H9 (cell line): ENCODE measurements around the gene TUT7. TPM values are rescaled to one million over a fixed set of nuclear protein-coding genes. Genes with fewer than 3 reads are reported as not detected.

Experiments
- DNase-seq: peaks from one replicate; pipeline ENCODE4 v3.0.0-alpha.2; 2017
- H2AFZ ChIP-seq: one replicate; pipeline ENCODE4 v1.6.1; 2013; ENCODE audit warnings: mild to moderate bottlenecking, low read length, control low read depth, moderate library complexity
- H2AK5ac ChIP-seq: 2 replicates; pipeline ENCODE4 v1.6.1; 2013; ENCODE audit warnings: low read length, control low read depth, mixed read lengths; ENCODE audit not compliant: insufficient read length
- H2BK120ac ChIP-seq: one replicate; pipeline ENCODE4 v1.6.1; 2013; ENCODE audit warnings: low read depth, mild to moderate bottlenecking, low read length, control low read depth, inconsistent platforms; ENCODE audit not compliant: poor library complexity, severe bottlenecking
- H2BK12ac ChIP-seq: 2 replicates; pipeline ENCODE4 v1.6.1; 2013; ENCODE audit warnings: low read length, control low read depth, mixed read lengths, low read depth; ENCODE audit not compliant: insufficient read length
- H2BK15ac ChIP-seq: 2 replicates; pipeline ENCODE4 v1.6.1; 2013; ENCODE audit warnings: low read depth, low read length, control low read depth
- H2BK20ac ChIP-seq: one replicate; pipeline ENCODE4 v1.6.1; 2013; ENCODE audit warnings: low read depth, mild to moderate bottlenecking, low read length, control low read depth, inconsistent platforms; ENCODE audit not compliant: poor library complexity, severe bottlenecking
- H2BK5ac ChIP-seq: 2 replicates; pipeline ENCODE4 v1.6.1; 2013; ENCODE audit warnings: low read length, control low read depth, mixed read lengths; ENCODE audit not compliant: insufficient read length
- H3K14ac ChIP-seq: 2 replicates; pipeline ENCODE4 v1.6.1; 2013; ENCODE audit warnings: low read length, control low read depth; ENCODE audit not compliant: insufficient read depth
- H3K18ac ChIP-seq: 2 replicates; pipeline ENCODE4 v1.6.1; 2013; ENCODE audit warnings: low read depth, mild to moderate bottlenecking, mixed read lengths, low read length, control low read depth; ENCODE audit not compliant: insufficient read length
- H3K23ac ChIP-seq: 2 replicates; pipeline ENCODE4 v1.6.1; 2013; ENCODE audit warnings: low read length, control low read depth, mixed read lengths, low read depth; ENCODE audit not compliant: insufficient read length
- H3K23me2 ChIP-seq: 2 replicates; pipeline ENCODE4 v1.6.1; 2013; ENCODE audit warnings: low read depth, mild to moderate bottlenecking, mixed read lengths, low read length, control low read depth; ENCODE audit not compliant: insufficient read length, poor library complexity, severe bottlenecking
- H3K27ac ChIP-seq: 2 replicates; pipeline ENCODE4 v1.5.1; 2013; ENCODE audit warnings: low read length, control low read depth, mixed read lengths, low read depth; ENCODE audit not compliant: insufficient read length
- H3K27me3 ChIP-seq: 2 replicates; pipeline ENCODE4 v1.6.1; 2013; ENCODE audit warnings: low read length, control low read depth, inconsistent platforms; ENCODE audit not compliant: insufficient read depth
- H3K4ac ChIP-seq: 2 replicates; pipeline ENCODE4 v1.6.1; 2013; ENCODE audit warnings: low read depth, mild to moderate bottlenecking, control low read depth, inconsistent platforms, low read length, moderate library complexity
- H3K4me1 ChIP-seq: 2 replicates; pipeline ENCODE4 v1.6.1; 2013; ENCODE audit warnings: low read length, control low read depth, inconsistent platforms; ENCODE audit not compliant: insufficient read depth
- H3K4me2 ChIP-seq: 2 replicates; pipeline ENCODE4 v1.6.1; 2013; ENCODE audit warnings: low read length, control low read depth, mixed read lengths; ENCODE audit not compliant: insufficient read length, insufficient read depth
- H3K56ac ChIP-seq: 2 replicates; pipeline ENCODE4 v1.6.1; 2013; ENCODE audit warnings: low read depth, mild to moderate bottlenecking, mixed read lengths, low read length, control low read depth; ENCODE audit not compliant: insufficient read length
- H3K79me1 ChIP-seq: 2 replicates; pipeline ENCODE4 v1.6.1; 2013; ENCODE audit warnings: low read depth, mild to moderate bottlenecking, moderate library complexity, low read length, control low read depth, inconsistent platforms; ENCODE audit not compliant: insufficient read depth, poor library complexity, severe bottlenecking
- H3K79me2 ChIP-seq: 2 replicates; pipeline ENCODE4 v1.6.1; 2013; ENCODE audit warnings: low read length, control low read depth, inconsistent platforms; ENCODE audit not compliant: insufficient read depth
- H3K9ac ChIP-seq: 2 replicates; pipeline ENCODE4 v1.6.1; 2013; ENCODE audit warnings: low read length, control low read depth, mixed read lengths; ENCODE audit not compliant: insufficient read length; ENCODE audit errors: extremely low read depth
- H3K9me3 ChIP-seq: one replicate; pipeline ENCODE4 v1.6.1; 2013; ENCODE audit warnings: low read depth, low read length, inconsistent platforms; ENCODE audit not compliant: control insufficient read depth
- H3T11ph ChIP-seq: one replicate; pipeline ENCODE4 v1.6.1; 2013; ENCODE audit warnings: mild to moderate bottlenecking, low read length, control low read depth, inconsistent platforms
- H4K20me1 ChIP-seq: one replicate; pipeline ENCODE4 v1.6.1; 2013; ENCODE audit not compliant: control insufficient read depth, insufficient read length, insufficient read depth
- H4K5ac ChIP-seq: 2 replicates; pipeline ENCODE4 v1.6.1; 2013; ENCODE audit warnings: low read depth, mild to moderate bottlenecking, mixed read lengths, low read length, control low read depth; ENCODE audit not compliant: insufficient read length
- H4K8ac ChIP-seq: replicated peaks from 2 replicates; pipeline ENCODE4 v1.6.1; 2013; ENCODE audit warnings: low read length, control low read depth, mixed read lengths, low read depth; ENCODE audit not compliant: insufficient read length
- H4K91ac ChIP-seq: 2 replicates; pipeline ENCODE4 v1.6.1; 2013; ENCODE audit warnings: low read depth, mild to moderate bottlenecking, moderate library complexity, mixed read lengths, low read length, control low read depth; ENCODE audit not compliant: insufficient read length
- H3K27ac Mint-ChIP-seq, 3 experiments: 2 replicates in 2 of 3; 3 replicates in 1 of 3; pipeline ENCODE4 v1.8.0; 2020 to 2021; ENCODE audit warnings: mixed read lengths in 3 of 3, mild to moderate bottlenecking in 1 of 3, moderate library complexity in 1 of 3
- H3K27me3 Mint-ChIP-seq: 2 replicates; pipeline ENCODE4 v1.8.0; 2021; ENCODE audit warnings: low read depth, mild to moderate bottlenecking, moderate library complexity, mixed read lengths
- H3K36me3 Mint-ChIP-seq, 3 experiments: 2 replicates in 2 of 3; 3 replicates in 1 of 3; pipeline ENCODE4 v1.8.0; 2020 to 2021; ENCODE audit warnings: low read depth in 3 of 3, mixed read lengths in 3 of 3; ENCODE audit not compliant: insufficient read depth in 1 of 3
- H3K4me1 Mint-ChIP-seq, 2 experiments: 2 replicates each; pipeline ENCODE4 v1.8.0; 2020; ENCODE audit warnings: mixed read lengths in 2 of 2
- H3K4me3 Mint-ChIP-seq, 2 experiments: 2 replicates in 1 of 2; 3 replicates in 1 of 2; pipeline ENCODE4 v1.8.0; 2020 to 2021; ENCODE audit warnings: mild to moderate bottlenecking in 2 of 2, mixed read lengths in 2 of 2, moderate library complexity in 1 of 2
- H3K9me3 Mint-ChIP-seq, 2 experiments: 2 replicates in 1 of 2; 3 replicates in 1 of 2; pipeline ENCODE4 v1.8.0; 2020; ENCODE audit warnings: mild to moderate bottlenecking in 2 of 2, mixed read lengths in 2 of 2, moderate library complexity in 1 of 2
- WGBS: extraction: QIAGEN DNeasy Blood & Tissue Kit; methylation state at CpG from one replicate; pipeline ENCODE4 v1.1.7; 2013; ENCODE audit warnings: missing lambda C conversion rate, low lambda C conversion rate, mixed read lengths; ENCODE audit not compliant: insufficient read length; ENCODE audit errors: extremely low coverage; 5-methylcytosine and 5-hydroxymethylcytosine counted together
- total RNA-seq: library from RNA; stranded (reverse); gene quantifications from 2 replicates; pipeline ENCODE4 v1.2.1, GENCODE V29; 2021
- TF ChIP-seq, protein P1 (sequence below): fragments of 200-600 bp; sonication (generic); conservative IDR thresholded peaks from 3 replicates; pipeline ENCODE4 v1.8.0; 2021; ENCODE audit warnings: antibody characterized with exemption, mild to moderate bottlenecking

The TUT7 gene
- total RNA-seq, 1 experiment from 2014 or later: 23.1 TPM

DNA sequence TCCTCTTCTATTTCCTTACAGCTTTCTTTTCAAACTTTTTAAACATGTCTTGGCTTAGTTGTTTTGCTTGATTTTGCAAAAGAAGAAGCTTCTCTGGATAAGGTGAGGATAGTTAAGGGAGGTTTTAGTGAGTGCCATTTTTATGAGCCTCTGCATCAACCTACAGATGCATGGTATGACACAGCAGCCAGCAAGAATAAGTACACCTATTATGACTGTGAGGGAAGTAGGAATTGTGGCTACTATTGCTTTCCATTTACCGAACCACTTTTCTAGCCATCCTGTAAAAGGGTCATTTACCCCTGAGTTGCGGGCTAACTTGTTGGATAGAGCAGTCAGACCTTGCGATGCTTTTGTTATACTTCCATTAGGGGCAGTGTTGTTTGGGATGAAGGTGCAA lies 7.0 kb upstream of the TUT7 start:
- H3K23ac ChIP-seq: no peak overlapping the region
- no peaks in the 10 kb centered on the region for H3K23me2 ChIP-seq
- Mint-ChIP-seq H3K4me1 (peaks cover 4 to 20% of the 10 kb centered on the region in 2 experiments; a peak in 3 of 4 replicates), H3K9me3 (peaks cover 0 to 1% of the 10 kb centered on the region in 2 experiments; a peak in 2 of 5 replicates), H3K4me3 (no peak overlapping the region), H3K36me3 (no peaks in the 10 kb centered on the region), H3K27ac (no peak overlapping the region), H3K27me3 (peaks cover under 1% of the 10 kb centered on the region; the same call in 1 of the 2 replicates)
- no peak overlapping the region for H3K9ac ChIP-seq
- no peak overlapping the region for H4K5ac ChIP-seq
- no peak overlapping the region for H3K4ac ChIP-seq
- no peak overlapping the region for H3K27ac ChIP-seq
- H2AFZ ChIP-seq: no peak overlapping the region
- DNase-seq: no peak
- H2AK5ac ChIP-seq: no peak overlapping the region
- H2BK12ac ChIP-seq: no peak overlapping the region
- H3K27me3 ChIP-seq: no peaks in the 10 kb centered on the region
- no peak overlapping the region for H2BK5ac ChIP-seq
- H2BK15ac ChIP-seq: no peak overlapping the region
- H2BK20ac ChIP-seq: no peak overlapping the region
- WGBS: no CpG with 5 or more reads among the region's 3 CpGs
- no peaks in the 10 kb centered on the region for H3K79me2 ChIP-seq
- H3K18ac ChIP-seq: no peak overlapping the region
- no peaks in the 10 kb centered on the region for H3K4me1 ChIP-seq
- H3K9me3 ChIP-seq: no peaks in the 10 kb centered on the region
- no peak overlapping the region for H4K8ac ChIP-seq
- no peak overlapping the region for H4K91ac ChIP-seq
- no peak overlapping the region for H3T11ph ChIP-seq
- no peak overlapping the region for H3K56ac ChIP-seq
- TF ChIP-seq, protein P1, sequence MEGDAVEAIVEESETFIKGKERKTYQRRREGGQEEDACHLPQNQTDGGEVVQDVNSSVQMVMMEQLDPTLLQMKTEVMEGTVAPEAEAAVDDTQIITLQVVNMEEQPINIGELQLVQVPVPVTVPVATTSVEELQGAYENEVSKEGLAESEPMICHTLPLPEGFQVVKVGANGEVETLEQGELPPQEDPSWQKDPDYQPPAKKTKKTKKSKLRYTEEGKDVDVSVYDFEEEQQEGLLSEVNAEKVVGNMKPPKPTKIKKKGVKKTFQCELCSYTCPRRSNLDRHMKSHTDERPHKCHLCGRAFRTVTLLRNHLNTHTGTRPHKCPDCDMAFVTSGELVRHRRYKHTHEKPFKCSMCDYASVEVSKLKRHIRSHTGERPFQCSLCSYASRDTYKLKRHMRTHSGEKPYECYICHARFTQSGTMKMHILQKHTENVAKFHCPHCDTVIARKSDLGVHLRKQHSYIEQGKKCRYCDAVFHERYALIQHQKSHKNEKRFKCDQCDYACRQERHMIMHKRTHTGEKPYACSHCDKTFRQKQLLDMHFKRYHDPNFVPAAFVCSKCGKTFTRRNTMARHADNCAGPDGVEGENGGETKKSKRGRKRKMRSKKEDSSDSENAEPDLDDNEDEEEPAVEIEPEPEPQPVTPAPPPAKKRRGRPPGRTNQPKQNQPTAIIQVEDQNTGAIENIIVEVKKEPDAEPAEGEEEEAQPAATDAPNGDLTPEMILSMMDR: no peak; the same call in 2 of the 3 replicates
- no peaks in the 10 kb centered on the region for H3K79me1 ChIP-seq
- no peak overlapping the region for H2BK120ac ChIP-seq
- H3K4me2 ChIP-seq: no peak overlapping the region
- no peak overlapping the region for H3K14ac ChIP-seq
- no peaks in the 10 kb centered on the region for H4K20me1 ChIP-seq
